ENCODE results near the gene FAM107B.
"Not testable (repeated sequence)": the region's sequence is repeated elsewhere in the genome, so short reads cannot be mapped to it uniquely, and the experiment has no call there.

FAM107B gene

DNA sequence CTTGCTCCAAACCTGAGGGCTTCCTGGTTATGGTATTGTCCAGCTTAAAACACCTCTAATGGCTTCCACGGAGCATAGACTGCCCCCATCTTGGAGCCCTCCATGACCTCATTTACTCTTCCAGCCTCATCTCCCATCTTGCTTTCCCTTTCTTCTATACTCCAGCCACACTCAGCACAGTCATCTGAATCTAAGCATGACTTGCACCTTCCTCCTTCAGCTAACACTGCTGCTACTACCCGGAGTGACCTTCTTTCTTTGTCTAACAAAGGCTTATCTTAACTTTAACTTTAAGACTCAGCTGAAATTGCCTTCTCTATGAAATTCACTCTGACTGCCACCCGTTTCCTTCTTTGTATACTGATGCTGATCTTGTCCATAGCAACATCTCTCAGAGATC is 135.1 kb downstream of the FAM107B start:
- TF ChIP-seq, protein P1, sequence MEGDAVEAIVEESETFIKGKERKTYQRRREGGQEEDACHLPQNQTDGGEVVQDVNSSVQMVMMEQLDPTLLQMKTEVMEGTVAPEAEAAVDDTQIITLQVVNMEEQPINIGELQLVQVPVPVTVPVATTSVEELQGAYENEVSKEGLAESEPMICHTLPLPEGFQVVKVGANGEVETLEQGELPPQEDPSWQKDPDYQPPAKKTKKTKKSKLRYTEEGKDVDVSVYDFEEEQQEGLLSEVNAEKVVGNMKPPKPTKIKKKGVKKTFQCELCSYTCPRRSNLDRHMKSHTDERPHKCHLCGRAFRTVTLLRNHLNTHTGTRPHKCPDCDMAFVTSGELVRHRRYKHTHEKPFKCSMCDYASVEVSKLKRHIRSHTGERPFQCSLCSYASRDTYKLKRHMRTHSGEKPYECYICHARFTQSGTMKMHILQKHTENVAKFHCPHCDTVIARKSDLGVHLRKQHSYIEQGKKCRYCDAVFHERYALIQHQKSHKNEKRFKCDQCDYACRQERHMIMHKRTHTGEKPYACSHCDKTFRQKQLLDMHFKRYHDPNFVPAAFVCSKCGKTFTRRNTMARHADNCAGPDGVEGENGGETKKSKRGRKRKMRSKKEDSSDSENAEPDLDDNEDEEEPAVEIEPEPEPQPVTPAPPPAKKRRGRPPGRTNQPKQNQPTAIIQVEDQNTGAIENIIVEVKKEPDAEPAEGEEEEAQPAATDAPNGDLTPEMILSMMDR (IDR thresholded peaks at IDR 0.05; ENCODE audit: low read depth, low read length), result no peak
- in situ Hi-C loops (cut with HindIII; ENCODE audit: low sequenced_read_pairs), result no loop called here
- no peak for DNase-seq (ENCODE audit: low read depth, low spot score)
- H3K4me3 ChIP-seq (ENCODE audit: low read depth, low read length), result no peak overlapping the region

DNA sequence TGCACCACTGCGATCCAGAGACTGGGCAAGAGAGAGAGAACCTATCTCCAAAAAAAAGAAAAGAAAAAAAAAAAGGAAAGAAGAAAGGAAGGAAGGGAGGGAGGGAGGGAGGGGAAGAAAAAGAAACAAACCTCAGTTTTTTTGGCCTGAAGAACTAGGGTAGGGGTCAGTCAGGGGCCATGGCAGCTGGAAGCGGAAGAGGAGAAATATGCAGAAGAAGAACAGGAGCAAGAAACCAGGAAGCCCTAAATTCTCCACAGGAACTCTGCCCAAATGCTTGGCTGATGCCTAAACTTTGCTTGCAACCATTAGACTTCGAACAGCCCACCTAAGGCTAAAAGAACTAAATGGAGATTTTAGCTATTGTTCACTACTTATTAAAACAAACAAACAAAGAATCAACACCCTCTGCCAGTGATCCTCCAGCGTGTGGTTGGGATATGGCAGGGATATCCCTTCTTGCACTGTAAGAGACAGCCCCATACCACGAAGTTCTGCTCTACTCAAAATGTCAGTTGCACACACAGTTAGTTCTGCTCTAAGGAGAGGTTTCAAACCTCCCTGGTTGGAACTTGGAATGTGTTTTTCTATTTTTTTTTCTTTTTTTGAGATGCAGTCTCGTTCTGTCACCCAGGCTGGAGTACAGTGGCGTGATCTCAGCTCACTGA is 139.5 kb downstream of the FAM107B start:
- TF ChIP-seq, protein P1 (IDR thresholded peaks at IDR 0.05; ENCODE audit: low read depth, low read length), result no peak
- no peak overlapping the region for H3K4me3 ChIP-seq (ENCODE audit: low read depth, low read length)
- no peak for DNase-seq (ENCODE audit: low read depth, low spot score)
- in situ Hi-C loops (cut with HindIII; ENCODE audit: low sequenced_read_pairs), result no loop called here

DNA sequence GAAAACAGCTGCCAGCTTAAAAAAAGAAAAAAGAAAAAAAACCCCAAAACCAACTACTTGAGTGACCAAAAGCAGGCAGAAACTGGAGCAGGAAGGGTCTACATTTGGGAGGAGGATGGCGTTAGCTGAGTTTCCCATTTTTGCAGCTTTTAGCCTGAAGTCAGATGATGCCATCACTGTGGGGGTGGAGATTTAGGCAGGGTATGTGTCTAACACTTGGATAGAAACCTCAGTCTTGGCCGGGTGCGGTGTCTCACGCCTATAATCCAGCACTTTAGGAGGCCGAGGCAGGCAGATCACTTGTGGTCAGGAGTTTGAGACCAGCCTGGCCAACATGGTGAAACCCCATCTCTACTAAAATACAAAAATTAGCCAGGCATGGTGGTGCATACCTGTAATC is 140.1 kb downstream of the FAM107B start:
- DNase-seq (ENCODE audit: low read depth, low spot score); H3K4me3 ChIP-seq (ENCODE audit: low read depth, low read length); in situ Hi-C loops (cut with HindIII; ENCODE audit: low sequenced_read_pairs): not testable (repeated sequence)

DNA sequence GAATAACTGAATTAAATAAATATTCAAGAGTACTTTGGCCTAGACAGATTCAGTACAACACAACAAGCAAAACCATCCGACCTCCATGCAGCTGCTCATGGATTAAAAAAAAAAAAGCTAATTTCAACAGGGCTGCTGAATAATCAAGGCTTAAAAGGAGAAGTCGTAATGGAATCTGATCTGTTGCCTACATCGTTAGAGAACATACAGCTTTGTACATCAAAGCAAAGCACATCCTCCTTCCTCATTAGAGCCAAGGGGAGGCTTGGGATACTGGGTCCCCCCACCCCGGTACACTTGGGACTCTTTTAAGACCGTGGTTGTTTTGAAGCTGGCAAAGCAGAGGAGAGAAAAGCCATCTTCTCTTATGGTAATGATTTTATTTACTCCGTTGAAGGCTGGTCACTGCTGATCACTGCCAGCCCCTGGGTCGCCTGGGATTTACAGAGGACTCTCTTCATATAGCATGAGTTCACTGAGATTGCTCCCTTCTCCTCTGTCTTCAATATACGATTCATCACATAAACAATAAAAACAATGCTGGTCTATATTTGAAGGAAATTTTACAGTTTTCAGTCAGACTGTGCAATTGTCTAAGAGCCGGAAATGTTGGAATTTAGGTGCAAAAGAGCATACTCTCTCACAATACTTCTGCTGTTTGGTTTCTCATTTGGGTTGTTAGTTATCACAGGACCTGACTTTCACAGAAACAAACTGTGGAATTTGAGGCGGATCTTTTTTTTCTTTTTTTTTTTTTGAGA is 148.8 kb downstream of the FAM107B start:
- TF ChIP-seq, protein P1 (IDR thresholded peaks at IDR 0.05; ENCODE audit: low read depth, low read length), result no peak
- H3K4me3 ChIP-seq (ENCODE audit: low read depth, low read length), result no peak overlapping the region
- in situ Hi-C loops (cut with HindIII; ENCODE audit: low sequenced_read_pairs), result no loop called here
- DNase-seq (ENCODE audit: low read depth, low spot score), result no peak

DNA sequence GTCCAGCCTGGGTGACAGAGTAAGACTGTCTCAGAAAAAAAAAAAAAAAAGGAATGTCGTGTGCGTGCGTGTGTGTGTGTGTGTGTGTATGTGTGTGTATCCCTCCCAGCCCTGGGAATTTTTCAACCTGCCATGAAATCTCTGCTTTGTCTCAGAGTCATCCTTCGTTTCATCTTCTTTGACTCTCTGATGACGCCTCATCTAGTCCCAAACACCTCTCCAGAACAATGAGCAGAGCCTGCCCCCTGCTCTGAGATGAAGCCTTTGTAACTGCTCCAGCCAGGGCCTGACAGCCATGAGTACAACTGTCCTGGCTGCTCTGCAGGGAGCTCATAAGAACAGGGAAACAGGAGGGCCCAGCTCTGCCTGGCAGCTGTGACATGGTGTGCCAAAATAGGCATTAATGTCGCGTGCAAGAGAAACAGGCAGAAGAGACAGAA is 149.5 kb downstream of the FAM107B start:
- in situ Hi-C loops (cut with HindIII; ENCODE audit: low sequenced_read_pairs), result no loop called here
- DNase-seq (ENCODE audit: low read depth, low spot score), result no peak
- H3K4me3 ChIP-seq (ENCODE audit: low read depth, low read length), result no peak overlapping the region
- TF ChIP-seq, protein P1 (IDR thresholded peaks at IDR 0.05; ENCODE audit: low read depth, low read length), result no peak

DNA sequence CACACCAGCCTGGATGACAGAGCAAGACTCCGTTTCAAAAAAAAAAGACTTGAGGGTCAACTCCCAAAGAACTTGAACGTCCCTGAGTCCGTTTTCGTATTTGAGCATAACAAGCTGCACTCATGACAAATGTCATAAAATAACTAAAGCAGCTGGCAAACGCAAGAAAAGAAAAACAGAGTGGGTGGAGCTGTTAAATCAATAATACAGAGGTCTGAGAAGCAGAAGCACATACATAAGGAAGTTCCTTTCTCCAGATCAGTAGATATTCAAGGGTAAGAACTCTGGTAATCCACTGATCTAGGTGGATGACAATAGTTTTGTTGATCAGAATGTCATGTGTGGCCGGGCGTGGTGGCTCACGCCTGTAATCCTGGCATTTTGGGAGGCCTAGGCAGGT is 150.1 kb downstream of the FAM107B start:
- H3K4me3 ChIP-seq (ENCODE audit: low read depth, low read length), result no peak overlapping the region
- TF ChIP-seq, protein P1 (IDR thresholded peaks at IDR 0.05; ENCODE audit: low read depth, low read length), result no peak
- in situ Hi-C loops (cut with HindIII; ENCODE audit: low sequenced_read_pairs), result no loop called here
- no peak for DNase-seq (ENCODE audit: low read depth, low spot score)

DNA sequence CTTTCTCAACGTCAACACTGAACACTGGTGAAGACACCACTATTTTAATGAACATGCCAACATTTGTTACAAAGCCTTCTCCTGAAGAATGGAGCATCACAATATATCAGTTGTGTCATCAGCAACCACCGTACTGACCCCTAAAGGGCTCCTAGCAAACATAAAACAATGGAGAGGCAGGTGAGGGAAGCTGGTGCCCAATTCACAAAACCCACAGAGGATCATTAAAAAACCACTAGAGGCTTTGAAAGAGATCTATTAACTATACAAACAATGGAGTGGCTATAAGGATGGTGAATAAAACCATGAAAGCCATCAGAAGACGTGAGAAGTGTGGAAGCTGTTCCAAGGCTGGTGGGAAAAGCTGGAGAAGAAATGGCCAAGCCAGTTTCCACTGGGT is 150.8 kb downstream of the FAM107B start:
- no peak overlapping the region for H3K4me3 ChIP-seq (ENCODE audit: low read depth, low read length)
- no peak for DNase-seq (ENCODE audit: low read depth, low spot score)
- in situ Hi-C loops (cut with HindIII; ENCODE audit: low sequenced_read_pairs), result no loop called here
- TF ChIP-seq, protein P1 (IDR thresholded peaks at IDR 0.05; ENCODE audit: low read depth, low read length), result no peak
